HG02840 (cell line): Measurements from ENCODE around the gene RGS6.
"Not testable (repeated sequence)": the region's sequence is repeated elsewhere in the genome, so short reads cannot be mapped to it uniquely, and the experiment has no call there.

Experiments used
- ATAC-seq: cut with Tn5 transposase; IDR thresholded peaks from one replicate; pipeline ENCODE4 v1.9.1; 2021; ENCODE audit warnings: mild to moderate bottlenecking, moderate library complexity, moderate number of reproducible peaks; ENCODE audit not compliant: unreplicated experiment, low FRiP score

The RGS6 gene

GRCh38 chr14:72477578-72477977, 545.3 kb downstream of the RGS6 start:
- not testable (repeated sequence) for ATAC-seq

DNA sequence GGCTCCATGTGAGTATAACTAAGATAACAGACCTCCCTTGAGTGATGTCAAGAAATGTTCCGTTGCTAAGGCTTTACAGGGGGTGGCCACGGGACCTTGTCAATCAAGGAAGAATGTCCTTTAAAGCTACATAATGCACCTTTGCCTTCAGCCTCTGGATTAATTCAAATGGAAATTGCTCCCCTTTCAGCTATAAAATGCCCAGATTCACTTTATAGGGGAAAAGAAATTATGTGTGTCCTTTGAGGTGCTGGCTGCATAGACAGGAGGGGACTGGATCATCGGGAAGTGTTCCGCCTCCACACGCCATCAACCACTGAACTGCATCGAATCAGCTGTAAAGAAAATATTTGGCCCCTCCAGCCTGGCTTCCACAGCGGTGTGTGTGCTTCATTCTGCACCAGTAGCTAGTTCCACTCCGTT, 546.3 kb downstream of the RGS6 start:
- no peak for ATAC-seq

GRCh38 chr14:72479461-72479931, 547.3 kb downstream of the RGS6 start:
- no peak for ATAC-seq

DNA sequence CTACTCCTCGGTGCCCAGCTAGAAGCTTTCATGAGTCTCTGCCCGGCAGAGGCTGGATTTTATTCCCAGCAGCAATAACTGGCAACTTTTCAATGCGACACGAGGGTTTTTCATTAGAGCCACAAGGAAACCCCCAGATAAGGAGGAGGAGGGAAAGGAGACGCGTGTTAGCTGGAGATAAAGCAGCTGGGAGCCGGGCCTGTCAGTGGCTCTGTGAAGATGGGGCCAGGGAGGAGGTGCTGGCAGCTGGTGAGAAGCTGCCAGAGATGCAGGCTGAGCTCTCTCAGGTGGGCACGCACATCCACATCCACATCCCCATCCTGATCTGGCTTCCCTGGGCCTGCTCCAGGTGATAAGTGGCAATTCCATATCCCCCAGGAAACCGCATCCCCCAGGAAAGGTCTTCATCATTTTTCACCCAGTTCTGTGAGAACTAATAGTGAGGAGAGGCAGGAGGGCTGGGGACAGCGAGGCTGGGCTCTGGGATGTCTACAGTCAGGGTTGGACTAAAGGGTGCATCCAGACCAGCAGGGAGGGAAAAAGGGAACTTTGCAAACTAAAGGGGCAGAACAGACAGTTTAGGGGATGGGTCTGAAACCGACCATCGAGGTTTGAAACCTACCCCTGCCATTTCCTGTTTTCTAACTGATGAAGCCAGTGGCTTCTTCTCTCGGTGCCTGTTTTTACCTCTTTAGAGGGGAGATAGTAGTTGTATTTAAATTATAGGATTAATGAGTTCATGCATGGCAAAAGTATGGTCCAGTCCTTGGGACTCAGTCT, 548.4 kb downstream of the RGS6 start:
- no peak for ATAC-seq

DNA sequence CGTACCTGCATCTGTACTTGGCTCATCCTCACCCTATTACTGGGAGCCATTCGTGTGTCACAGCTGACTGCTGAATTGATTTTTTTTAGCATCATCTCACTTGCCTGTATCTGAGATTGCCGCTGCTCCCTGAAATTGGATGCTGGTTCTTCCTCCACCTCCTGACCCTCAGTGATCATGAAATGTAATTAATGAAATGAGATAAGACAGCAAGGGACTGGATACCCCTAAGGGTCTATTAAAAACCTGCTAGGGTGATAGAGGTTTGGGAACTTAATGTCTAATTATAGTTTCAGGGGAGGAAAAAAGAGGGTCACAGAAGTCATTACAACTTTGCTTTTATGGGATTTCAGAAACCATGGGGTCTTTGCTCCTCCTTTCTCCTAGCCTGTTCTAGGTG, 551.1 kb downstream of the RGS6 start:
- ATAC-seq = no peak

GRCh38 chr14:72485695-72486094, 553.5 kb downstream of the RGS6 start:
- no peak for ATAC-seq

- no peak for ATAC-seq
Measured at GRCh38 chr14:72488514-72488913, 556.3 kb downstream of the RGS6 start.

GRCh38 chr14:72492196-72492595, 560.0 kb downstream of the RGS6 start:
- no peak for ATAC-seq

DNA sequence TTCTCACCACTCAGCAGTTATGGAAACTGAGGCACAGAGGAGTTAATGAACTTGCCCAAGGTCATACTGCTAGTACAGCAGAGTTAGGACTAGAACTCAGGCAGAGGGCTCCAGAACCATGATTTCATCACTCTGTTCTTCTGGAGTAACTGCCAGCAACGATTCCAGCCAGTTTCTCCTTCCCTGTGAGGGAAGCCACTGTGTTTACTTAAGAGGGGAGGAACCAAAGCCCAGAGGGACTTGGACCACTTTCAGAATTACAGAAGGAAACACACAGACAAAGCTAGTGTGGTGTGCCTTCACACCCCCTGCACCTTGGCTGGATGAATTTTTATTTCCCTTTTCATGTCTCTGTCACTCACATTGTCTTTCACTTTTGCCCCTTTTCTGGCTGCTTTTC, 563.4 kb downstream of the RGS6 start:
- ATAC-seq = no peak

- no peak for ATAC-seq
Measured at GRCh38 chr14:72498646-72499045, 566.4 kb downstream of the RGS6 start.

DNA sequence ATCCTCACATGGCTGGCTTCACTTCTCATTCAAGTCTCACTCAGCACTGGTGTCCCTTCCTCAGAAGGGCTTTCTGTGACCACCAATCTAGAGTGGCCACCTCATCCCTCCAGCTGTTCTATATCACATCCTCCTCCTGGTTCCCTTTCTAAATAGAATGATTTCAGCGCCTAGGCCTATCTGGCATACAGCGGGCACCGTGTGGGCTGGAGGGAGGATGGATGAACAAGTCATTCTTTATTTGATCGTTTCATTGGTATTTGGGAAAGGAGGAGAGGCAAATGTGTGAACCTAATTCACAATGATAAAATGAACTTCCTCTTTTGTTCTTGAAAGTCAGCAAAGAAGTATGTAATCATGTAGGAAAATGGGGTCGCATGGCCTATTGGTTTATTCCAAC, 567.5 kb downstream of the RGS6 start:
- no peak for ATAC-seq

DNA sequence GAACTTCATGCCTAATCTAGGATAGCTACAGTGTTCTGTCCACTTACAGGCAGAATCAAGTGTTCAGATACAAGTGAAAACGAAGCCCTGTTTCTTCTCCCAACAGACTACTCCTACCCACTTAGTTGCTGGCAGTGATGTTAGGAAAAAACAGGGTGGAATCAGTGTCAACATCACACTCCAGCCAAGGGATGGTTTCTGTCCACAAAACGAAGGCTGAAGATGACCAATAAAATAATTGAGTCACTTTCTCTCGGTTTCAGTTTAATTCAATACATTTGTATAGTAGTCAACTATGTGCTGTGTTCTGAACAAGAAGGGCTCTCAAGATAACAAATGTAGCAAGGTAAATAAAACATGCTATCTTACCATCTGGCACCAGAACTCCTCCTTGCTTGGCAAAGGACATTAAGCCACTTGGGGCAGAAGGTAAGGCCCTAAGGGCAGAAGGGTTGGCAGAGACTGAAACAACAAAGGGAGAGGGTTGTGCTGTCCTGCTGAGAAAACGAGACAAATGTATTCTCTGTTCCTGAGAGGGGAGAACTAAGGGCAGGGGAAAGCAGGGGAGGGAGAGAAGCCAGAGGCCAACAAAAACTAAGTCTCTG, 568.1 kb downstream of the RGS6 start:
- ATAC-seq = no peak

- no peak for ATAC-seq
Measured at GRCh38 chr14:72501439-72501838, 569.2 kb downstream of the RGS6 start.

DNA sequence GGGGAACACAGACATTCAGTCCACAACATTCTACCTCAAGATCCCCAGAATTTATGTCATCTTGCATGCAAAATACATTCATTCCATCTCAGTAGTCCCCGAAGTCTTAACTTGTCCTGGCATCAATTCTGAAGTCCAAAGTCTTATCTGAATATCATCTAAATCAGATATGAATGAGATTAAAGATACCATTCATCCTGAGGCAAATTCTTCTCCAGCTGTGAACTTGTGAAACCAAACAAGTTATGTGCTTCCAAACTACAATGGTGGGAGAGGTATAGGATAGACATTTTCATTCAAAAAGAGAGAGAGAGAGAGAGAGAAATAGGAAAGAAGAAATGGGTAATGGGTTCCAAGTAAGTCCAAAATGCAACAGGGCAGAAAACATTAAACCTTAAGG, 571.0 kb downstream of the RGS6 start:
- ATAC-seq = no peak

DNA sequence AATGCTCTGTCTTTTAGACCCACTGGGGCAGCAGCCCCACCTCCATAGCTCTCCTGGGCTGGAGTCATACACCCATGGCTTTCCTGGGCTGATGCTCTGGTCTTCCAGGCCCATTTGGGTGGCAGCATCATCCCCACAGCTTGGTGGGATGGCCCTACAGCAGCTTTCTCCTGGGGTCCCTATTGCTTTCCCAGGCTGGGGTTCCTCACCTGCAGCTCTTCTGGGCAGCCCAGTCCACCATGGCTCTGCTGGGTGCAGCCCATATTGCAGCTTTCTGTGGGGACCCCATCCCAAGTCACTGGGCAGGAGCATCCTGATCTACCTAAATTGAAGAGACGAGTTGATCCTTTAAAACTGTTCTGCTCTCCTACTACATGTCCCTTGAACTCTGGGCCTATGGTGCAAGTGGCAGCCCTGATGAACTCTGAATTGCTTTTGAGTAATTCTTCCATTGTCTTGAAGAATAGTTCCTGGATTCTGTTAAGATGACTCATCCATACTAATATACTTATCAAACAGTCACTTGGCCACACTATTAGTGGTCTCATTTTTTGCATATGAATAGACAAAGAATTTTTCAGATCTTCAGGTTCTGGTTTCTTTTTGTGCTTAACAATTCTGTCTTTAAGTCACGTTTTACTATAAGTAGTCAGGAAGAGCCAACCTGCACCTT, 571.6 kb downstream of the RGS6 start:
- no peak for ATAC-seq

GRCh38 chr14:72510566-72510965, 578.3 kb downstream of the RGS6 start:
- ATAC-seq = no peak

DNA sequence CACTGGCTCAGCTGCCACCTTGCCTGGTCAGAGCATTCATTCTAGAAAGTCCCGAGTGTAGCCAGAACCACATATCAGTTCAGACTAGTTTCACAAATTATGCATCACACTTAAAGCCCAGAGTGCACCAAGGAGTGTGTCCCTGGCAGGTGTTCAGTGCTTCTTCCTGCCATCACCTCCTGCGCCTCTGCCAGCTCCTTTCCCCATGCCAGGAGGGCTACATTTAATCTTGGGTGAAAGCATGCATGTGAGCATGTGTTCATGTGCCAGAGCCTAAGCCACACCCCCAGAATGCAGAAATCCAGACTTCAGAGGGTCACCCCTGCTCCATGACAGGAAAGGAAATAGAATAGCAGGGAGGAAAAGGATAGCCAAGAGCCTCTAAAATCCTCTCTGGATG, 580.1 kb downstream of the RGS6 start:
- ATAC-seq = no peak

GRCh38 chr14:72512925-72513324, 580.7 kb downstream of the RGS6 start:
- no peak for ATAC-seq

- no peak for ATAC-seq
Measured at GRCh38 chr14:72513346-72513745, 581.1 kb downstream of the RGS6 start.

DNA sequence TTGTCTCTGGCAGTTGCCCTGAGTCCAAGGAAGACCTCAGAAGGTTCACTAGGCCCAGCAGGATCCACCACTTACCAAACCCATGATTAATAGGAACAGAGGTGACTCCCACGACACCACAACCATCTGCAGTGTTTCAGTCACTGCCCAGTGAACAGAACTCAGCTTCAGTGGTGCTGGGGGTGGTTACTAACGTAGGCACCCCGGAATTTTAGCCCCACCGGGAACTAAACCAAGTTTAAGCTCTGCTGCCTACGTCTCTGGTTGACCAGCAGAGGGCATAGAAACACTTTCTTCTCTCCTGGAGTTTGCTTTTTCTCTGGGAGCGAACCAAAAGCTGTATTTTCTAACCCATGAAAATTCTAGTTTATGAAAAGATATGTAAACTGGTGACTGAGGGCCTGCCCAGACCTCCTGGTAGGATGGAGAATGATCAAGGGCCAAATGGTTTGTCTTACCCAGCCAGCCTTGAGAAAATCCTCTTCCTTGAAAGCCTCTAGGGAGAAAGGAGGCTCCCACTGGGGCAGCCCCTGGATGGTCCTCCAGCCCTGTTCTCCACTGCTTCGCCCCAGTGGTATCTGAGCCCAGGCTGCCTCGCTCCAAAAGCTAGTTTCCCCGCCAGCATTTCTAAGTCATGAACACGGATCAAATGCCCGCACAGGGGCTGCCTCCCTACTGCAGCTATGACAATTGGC, 581.9 kb downstream of the RGS6 start:
- no peak for ATAC-seq

DNA sequence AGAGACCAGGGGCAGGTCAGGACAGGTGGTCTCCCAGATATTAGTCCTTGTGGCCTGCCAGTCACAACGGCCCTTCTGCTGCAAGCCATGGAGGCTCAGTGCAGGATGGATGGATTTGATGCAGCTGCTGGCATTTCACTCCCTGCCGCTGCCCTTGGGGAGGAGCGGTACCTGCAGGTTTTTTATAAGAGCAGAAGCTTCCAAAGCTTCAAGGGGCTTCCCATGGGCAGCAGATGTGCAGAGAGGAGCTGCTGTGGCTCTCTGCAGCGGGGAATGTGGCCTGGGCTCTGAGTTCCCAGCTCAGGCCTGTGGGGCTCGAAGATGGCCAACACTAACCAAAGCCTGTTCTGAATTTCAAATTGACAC, 582.4 kb downstream of the RGS6 start:
- no peak for ATAC-seq
